Lung (tissue), 12 donors: ENCODE measurements around the gene CD300A. TPM values are rescaled to one million over a fixed set of nuclear protein-coding genes. Genes with fewer than 3 reads are reported as not detected.
A peak's percentile ranks its signal among the peaks of the same experiment; 100 is the strongest.

Experiments
- ATAC-seq: fragments of 200-7000 bp; cut with Tn5 transposase; one replicate; pipeline ENCODE4 v1.9.1; 2020; ENCODE audit warnings: moderate number of reproducible peaks; ENCODE audit not compliant: insufficient read depth, low FRiP score
- DNase-seq, 3 donors: peaks; one replicate each; pipeline ENCODE4 v3.0.0-alpha.2; 2013 to 2017
- H3K27ac ChIP-seq, 2 donors: one replicate each; pipeline ENCODE4 v1.5.1; 2013; ENCODE audit warnings: mild to moderate bottlenecking in 2 of 2, moderate library complexity in 2 of 2, control low read depth in 1 of 2, inconsistent platforms in 1 of 2, low read depth in 1 of 2, low read length in 1 of 2
- H3K27me3 ChIP-seq, 3 donors: one replicate each; pipeline ENCODE4 v1.5.1; 2013; ENCODE audit warnings: low read length in 2 of 3; ENCODE audit not compliant: control insufficient read depth in 3 of 3, insufficient read depth in 3 of 3
- H3K36me3 ChIP-seq, 4 donors: one replicate each; pipeline ENCODE4 v1.5.1; 2013; ENCODE audit warnings: low read length in 4 of 4, mild to moderate bottlenecking in 1 of 4, moderate library complexity in 1 of 4; ENCODE audit not compliant: control insufficient read depth in 4 of 4, insufficient read depth in 4 of 4
- H3K4me1 ChIP-seq, 5 donors: one replicate each; pipeline ENCODE4 v1.5.1; 2013; ENCODE audit warnings: low read length in 5 of 5, mild to moderate bottlenecking in 2 of 5, moderate library complexity in 1 of 5; ENCODE audit not compliant: control insufficient read depth in 5 of 5, insufficient read depth in 5 of 5
- H3K4me3 ChIP-seq: one replicate; pipeline ENCODE4 v1.5.1; 2013; ENCODE audit warnings: mild to moderate bottlenecking, control low read depth, moderate library complexity
- H3K9ac ChIP-seq, 2 donors: one replicate each; pipeline ENCODE4 v1.5.1; 2013; ENCODE audit warnings: low read length in 2 of 2, control low read depth in 1 of 2; ENCODE audit not compliant: insufficient read depth in 1 of 2
- H3K9me3 ChIP-seq, 4 donors: one replicate each; pipeline ENCODE4 v1.5.1; 2013; ENCODE audit warnings: low read length in 3 of 4, mild to moderate bottlenecking in 1 of 4, moderate library complexity in 1 of 4; ENCODE audit not compliant: control insufficient read depth in 4 of 4, insufficient read depth in 3 of 4
- WGBS, 2 donors: extraction: QIAGEN DNeasy Blood & Tissue Kit; methylation state at CpG; one replicate each; pipeline ENCODE4 v1.1.7; 2013; 5-methylcytosine and 5-hydroxymethylcytosine counted together
- polyA plus RNA-seq, 2 donors: library from polyadenylated mRNA; stranded (reverse); fragments of 200-250 nt; gene quantifications; one replicate each; pipeline ENCODE4 v1.2.1, GENCODE V29; 2013
- total RNA-seq, 2 donors: library from RNA; depleted of rRNA in 1 of 2; stranded (reverse); fragments of >200 nt in 1 of 2; gene quantifications; one replicate each; pipeline ENCODE4 v1.2.1, GENCODE V29; 2014 to 2021
- TF ChIP-seq, protein P1 (sequence below): IDR thresholded peaks from 2 replicates; pipeline ENCODE4 v1.5.1; 2012; ENCODE audit warnings: mild to moderate bottlenecking; ENCODE audit errors: control extremely low read depth, extremely low read depth
- donor health status: control.
- donor health status: control.
- donor health status: Bipolar disorder and iron deficiency.
- donor health status: healthy.
- donor health status: DM: yes; HTN: yes; CAD: no.

The CD300A gene
- total and polyA plus RNA-seq, 4 donors = 8.0 to 66.3 (median 16.9) TPM

DNA sequence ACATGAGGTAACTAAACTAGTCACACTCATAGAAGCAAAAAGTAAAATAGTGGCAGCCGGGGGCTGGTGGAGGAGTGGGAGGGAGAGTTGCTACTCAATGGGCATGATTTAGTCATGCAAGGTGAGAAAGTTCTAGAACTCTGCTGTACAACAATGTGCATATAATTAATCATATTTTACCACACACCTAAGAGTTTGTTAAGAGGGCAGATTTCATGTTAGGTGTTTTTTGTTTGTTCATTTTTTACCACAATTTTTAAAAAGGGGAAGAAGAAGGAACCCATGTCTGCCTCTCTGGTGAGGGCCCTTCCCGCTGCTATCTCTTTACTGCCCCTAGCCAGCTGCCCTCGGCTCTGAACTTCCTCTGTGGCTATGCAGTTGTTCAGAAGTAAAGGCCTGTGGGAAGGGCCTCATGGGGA, 53.6 kb downstream of the CD300A start:
- H3K9ac ChIP-seq = no peak overlapping the region
- no peaks in the 10 kb centered on the region for H3K27me3 ChIP-seq
- peaks cover 0 to 16% (median 0%) of the 10 kb centered on the region in 4 donors for H3K9me3 ChIP-seq
- ATAC-seq = no peak
- no peak for DNase-seq
- TF ChIP-seq, protein P1, sequence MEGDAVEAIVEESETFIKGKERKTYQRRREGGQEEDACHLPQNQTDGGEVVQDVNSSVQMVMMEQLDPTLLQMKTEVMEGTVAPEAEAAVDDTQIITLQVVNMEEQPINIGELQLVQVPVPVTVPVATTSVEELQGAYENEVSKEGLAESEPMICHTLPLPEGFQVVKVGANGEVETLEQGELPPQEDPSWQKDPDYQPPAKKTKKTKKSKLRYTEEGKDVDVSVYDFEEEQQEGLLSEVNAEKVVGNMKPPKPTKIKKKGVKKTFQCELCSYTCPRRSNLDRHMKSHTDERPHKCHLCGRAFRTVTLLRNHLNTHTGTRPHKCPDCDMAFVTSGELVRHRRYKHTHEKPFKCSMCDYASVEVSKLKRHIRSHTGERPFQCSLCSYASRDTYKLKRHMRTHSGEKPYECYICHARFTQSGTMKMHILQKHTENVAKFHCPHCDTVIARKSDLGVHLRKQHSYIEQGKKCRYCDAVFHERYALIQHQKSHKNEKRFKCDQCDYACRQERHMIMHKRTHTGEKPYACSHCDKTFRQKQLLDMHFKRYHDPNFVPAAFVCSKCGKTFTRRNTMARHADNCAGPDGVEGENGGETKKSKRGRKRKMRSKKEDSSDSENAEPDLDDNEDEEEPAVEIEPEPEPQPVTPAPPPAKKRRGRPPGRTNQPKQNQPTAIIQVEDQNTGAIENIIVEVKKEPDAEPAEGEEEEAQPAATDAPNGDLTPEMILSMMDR = no peak
- 34 to 53% methylated on average over 3 of the region's 3 CpGs for WGBS, 2 donors
- no peak overlapping the region for H3K4me3 ChIP-seq
- no peaks in the 10 kb centered on the region for H3K4me1 ChIP-seq
- H3K27ac ChIP-seq = peak overlapping the region in 1 of 2 donors; percentile 34
- no peaks in the 10 kb centered on the region for H3K36me3 ChIP-seq

DNA sequence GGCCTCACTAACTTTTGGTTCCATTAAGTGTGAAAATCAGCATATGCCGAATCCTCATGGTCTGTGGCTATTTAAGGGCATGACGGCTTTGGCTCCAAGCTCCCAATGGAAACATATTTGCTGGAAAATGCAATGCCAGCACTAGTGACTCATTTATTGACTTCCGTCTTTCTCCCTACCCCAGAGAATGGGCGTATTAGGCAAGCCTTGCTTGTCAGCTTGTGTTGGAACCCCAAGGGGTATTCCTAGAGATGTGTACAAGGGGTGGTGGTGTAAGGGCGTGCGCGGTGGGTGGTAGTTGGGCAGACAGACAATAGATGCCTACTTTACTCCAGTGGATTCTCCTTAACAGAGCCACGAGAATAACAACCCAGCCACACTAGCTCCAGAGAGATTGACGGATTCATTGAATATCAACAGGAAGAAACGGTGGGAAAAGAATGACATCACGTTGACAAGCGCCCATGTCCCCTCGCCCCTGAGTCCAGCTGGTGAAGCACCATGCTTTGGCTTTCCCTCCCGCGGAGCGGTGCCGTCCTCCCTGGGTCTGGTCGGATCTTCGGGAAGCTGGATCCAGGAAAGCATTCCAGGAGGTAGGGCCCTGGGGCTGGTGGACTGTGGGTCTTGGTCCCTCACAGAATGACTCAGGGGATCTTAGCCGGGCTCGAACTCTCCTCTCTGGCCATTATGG, 54.5 kb downstream of the CD300A start:
- ATAC-seq (peak; percentile 37), DNase-seq (peak in 1 of 3 donors; percentile 8)
- Histone ChIP-seq H3K27me3 (no peaks in the 10 kb centered on the region), H3K36me3 (no peaks in the 10 kb centered on the region), H3K9me3 (peaks cover 0 to 16% (median 0%) of the 10 kb centered on the region in 4 donors), H3K27ac (peak overlapping the region in 1 of 2 donors; percentile 61), H3K4me1 (no peaks in the 10 kb centered on the region), H3K9ac (no peak overlapping the region), H3K4me3 (no peak overlapping the region)
- TF ChIP-seq, protein P1 = no peak
- WGBS, 2 donors = 72 to 78% methylated on average over 21 of the region's 21 CpGs

DNA sequence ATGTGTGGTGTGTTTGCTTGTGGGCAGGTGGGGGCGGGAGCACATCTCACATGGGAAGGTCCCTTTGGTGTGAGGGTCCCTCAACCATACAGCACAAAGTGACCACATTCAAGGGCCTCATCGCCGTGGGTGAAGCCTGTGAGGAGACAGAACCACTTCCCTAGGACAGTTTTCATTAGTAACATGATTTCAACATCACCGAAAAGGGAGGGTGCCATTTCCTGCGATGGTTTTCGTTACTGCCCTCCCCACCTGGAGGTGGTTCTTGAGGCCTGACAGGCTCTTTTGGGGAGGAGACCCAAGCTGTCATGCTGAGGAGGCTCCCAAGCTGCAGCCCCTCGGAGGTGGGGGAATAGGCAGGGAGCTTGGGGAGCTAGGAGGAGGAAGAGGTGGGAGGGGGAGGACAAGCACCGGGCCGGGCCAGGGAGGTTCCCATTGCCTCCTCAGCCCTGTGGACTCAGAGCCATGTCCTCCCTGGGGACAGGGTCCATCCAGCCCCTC, 55.3 kb downstream of the CD300A start:
- Histone ChIP-seq H3K27ac (peak overlapping the region in 1 of 2 donors; percentile 61), H3K9ac (no peak overlapping the region), H3K27me3 (no peaks in the 10 kb centered on the region), H3K4me3 (no peak overlapping the region), H3K36me3 (no peaks in the 10 kb centered on the region), H3K9me3 (peaks cover 0 to 12% (median 0%) of the 10 kb centered on the region in 4 donors), H3K4me1 (no peaks in the 10 kb centered on the region)
- TF ChIP-seq, protein P1 = no peak
- WGBS, 2 donors = 32 to 57% methylated on average over 9 of the region's 9 CpGs
- ATAC-seq (no peak), DNase-seq (peak in 1 of 3 donors; percentile 9)
